ENCODE data around the gene RRAS2.

Gene RRAS2

DNA sequence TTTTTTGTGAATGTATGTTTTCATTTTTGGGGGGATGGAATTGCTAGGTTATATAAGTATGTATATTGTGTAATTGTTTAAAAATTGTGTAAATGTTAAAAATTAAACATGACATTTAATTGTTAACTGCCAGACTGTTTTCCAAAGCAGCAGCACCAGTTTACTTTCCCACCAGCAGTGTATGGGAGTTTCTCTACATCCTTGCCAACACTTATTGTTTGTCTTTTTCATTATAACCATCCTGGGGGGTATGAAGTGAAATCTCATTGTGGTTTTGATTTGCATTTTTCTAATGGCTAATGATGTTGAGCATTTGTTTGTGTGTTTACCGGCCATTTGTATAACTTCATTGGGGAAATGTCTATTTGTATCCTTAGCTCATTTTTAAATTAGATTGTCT, 31.7 kb upstream of the RRAS2 start:
- no peak for DNase-seq
- Histone ChIP-seq H3K27me3 (ENCODE audit: insufficient read depth, low read length, poor library complexity) (no peaks in the 10 kb centered on the region), H3K4me3 (ENCODE audit: low read depth in 1 of 2, low read length in 2 of 2) (no peak overlapping the region), H4K20me1 (ENCODE audit: insufficient read depth, low read length) (no peaks in the 10 kb centered on the region), H2AFZ (ENCODE audit: low read depth, low read length) (no peak overlapping the region), H3K27ac (ENCODE audit: low read length) (no peak overlapping the region), H3K9ac (ENCODE audit: low read depth, low read length) (no peak overlapping the region), H3K9me3 (ENCODE audit: insufficient read depth, low read length, severe bottlenecking) (no peaks in the 10 kb centered on the region), H3K36me3 (ENCODE audit: insufficient read depth, low read length) (no peaks in the 10 kb centered on the region), H3K79me2 (ENCODE audit: insufficient read depth, low read length) (no peaks in the 10 kb centered on the region), H3K4me1 (ENCODE audit: insufficient read depth, low read length) (peaks cover 7% of the 10 kb centered on the region), H3K4me2 (ENCODE audit: insufficient read depth, low read length) (no peak overlapping the region)
- ATAC-seq (ENCODE audit: insufficient read depth, low read depth), result no peak
- TF ChIP-seq, protein P1, sequence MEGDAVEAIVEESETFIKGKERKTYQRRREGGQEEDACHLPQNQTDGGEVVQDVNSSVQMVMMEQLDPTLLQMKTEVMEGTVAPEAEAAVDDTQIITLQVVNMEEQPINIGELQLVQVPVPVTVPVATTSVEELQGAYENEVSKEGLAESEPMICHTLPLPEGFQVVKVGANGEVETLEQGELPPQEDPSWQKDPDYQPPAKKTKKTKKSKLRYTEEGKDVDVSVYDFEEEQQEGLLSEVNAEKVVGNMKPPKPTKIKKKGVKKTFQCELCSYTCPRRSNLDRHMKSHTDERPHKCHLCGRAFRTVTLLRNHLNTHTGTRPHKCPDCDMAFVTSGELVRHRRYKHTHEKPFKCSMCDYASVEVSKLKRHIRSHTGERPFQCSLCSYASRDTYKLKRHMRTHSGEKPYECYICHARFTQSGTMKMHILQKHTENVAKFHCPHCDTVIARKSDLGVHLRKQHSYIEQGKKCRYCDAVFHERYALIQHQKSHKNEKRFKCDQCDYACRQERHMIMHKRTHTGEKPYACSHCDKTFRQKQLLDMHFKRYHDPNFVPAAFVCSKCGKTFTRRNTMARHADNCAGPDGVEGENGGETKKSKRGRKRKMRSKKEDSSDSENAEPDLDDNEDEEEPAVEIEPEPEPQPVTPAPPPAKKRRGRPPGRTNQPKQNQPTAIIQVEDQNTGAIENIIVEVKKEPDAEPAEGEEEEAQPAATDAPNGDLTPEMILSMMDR (IDR thresholded peaks at IDR 0.05; ENCODE audit: borderline replicate concordance, extremely low read depth, low read length, poor library complexity, severe bottlenecking), result no peak
- no peak for TF ChIP-seq EZH2 (IDR thresholded peaks at IDR 0.05; ENCODE audit: borderline replicate concordance, low read depth, low read length, severe bottlenecking)

DNA sequence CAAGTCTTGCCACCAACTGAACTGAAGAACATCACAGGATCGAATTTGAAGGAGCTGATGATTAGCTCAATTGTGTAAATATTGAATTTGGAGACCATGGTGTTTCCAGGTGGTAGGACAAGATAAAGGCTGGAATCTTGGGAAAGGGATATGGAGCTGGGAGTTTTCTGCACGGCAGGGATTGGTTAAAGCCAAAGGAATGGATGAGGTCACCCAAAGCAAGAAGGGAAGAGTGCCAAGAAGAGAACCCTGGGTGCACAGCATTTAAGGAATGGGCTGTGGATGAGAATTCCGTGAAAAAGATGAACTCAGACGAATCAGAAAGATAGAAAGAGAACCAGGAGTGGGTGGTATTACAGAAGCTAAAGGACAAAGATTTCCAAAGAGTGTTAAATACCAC, 29.4 kb upstream of the RRAS2 start:
- no peak overlapping the region for H3K4me3 ChIP-seq (ENCODE audit: low read depth in 1 of 2, low read length in 2 of 2)
- H3K9me3 ChIP-seq (ENCODE audit: insufficient read depth, low read length, severe bottlenecking), result no peaks in the 10 kb centered on the region
- ATAC-seq (ENCODE audit: insufficient read depth, low read depth) (no peak), DNase-seq (no peak)
- H2AFZ ChIP-seq (ENCODE audit: low read depth, low read length), result no peak overlapping the region
- no peaks in the 10 kb centered on the region for H3K79me2 ChIP-seq (ENCODE audit: insufficient read depth, low read length)
- H3K27ac ChIP-seq (ENCODE audit: low read length), result no peak overlapping the region
- H3K4me1 ChIP-seq (ENCODE audit: insufficient read depth, low read length), result no peaks in the 10 kb centered on the region
- H3K36me3 ChIP-seq (ENCODE audit: insufficient read depth, low read length), result no peaks in the 10 kb centered on the region
- no peak overlapping the region for H3K4me2 ChIP-seq (ENCODE audit: insufficient read depth, low read length)
- H3K9ac ChIP-seq (ENCODE audit: low read depth, low read length), result no peak overlapping the region
- no peaks in the 10 kb centered on the region for H3K27me3 ChIP-seq (ENCODE audit: insufficient read depth, low read length, poor library complexity)
- no peak for TF ChIP-seq EZH2 (IDR thresholded peaks at IDR 0.05; ENCODE audit: borderline replicate concordance, low read depth, low read length, severe bottlenecking)
- TF ChIP-seq, protein P1 (IDR thresholded peaks at IDR 0.05; ENCODE audit: borderline replicate concordance, extremely low read depth, low read length, poor library complexity, severe bottlenecking), result no peak
- H4K20me1 ChIP-seq (ENCODE audit: insufficient read depth, low read length), result no peaks in the 10 kb centered on the region

DNA sequence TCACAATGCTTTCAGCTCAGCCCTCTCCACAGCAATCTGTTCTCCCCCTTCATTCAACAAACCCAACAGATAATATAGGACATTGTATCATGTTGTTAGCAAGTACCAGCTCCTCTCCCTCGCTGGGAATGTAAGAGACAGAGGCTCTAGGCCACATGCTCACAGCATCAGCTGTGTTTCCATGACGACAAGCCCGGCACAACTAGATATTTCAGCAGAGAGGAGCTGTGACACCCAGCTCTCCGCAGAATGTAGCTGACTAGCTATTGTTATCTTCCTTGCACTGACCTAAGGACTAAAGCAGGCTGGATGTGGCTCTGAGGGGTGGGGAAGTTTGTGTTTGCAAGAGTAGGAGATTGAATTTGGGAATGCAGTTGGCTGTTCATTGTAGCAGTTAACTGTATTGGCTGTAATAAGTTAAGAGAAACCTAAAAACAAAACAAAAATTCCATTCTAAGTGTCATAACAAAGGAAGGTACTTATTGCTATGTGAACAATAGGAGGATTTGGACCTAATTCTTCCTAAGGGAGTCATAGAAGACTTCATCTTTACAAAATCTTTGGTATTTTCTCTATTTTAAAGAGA, 28.0 kb upstream of the RRAS2 start:
- Histone ChIP-seq H4K20me1 (ENCODE audit: insufficient read depth, low read length) (no peaks in the 10 kb centered on the region), H3K9ac (ENCODE audit: low read depth, low read length) (no peak overlapping the region), H2AFZ (ENCODE audit: low read depth, low read length) (no peak overlapping the region), H3K4me3 (ENCODE audit: low read depth in 1 of 2, low read length in 2 of 2) (no peak overlapping the region), H3K4me2 (ENCODE audit: insufficient read depth, low read length) (no peak overlapping the region), H3K9me3 (ENCODE audit: insufficient read depth, low read length, severe bottlenecking) (no peaks in the 10 kb centered on the region), H3K79me2 (ENCODE audit: insufficient read depth, low read length) (no peaks in the 10 kb centered on the region), H3K27ac (ENCODE audit: low read length) (no peak overlapping the region), H3K36me3 (ENCODE audit: insufficient read depth, low read length) (no peaks in the 10 kb centered on the region), H3K27me3 (ENCODE audit: insufficient read depth, low read length, poor library complexity) (no peaks in the 10 kb centered on the region), H3K4me1 (ENCODE audit: insufficient read depth, low read length) (no peaks in the 10 kb centered on the region)
- peak; percentile 24 for DNase-seq
- TF ChIP-seq, protein P1 (IDR thresholded peaks at IDR 0.05; ENCODE audit: borderline replicate concordance, extremely low read depth, low read length, poor library complexity, severe bottlenecking), result no peak
- 0 out of 3 replicates have a peak, but pooled peaks have one; percentile 35 for ATAC-seq (ENCODE audit: insufficient read depth, low read depth)

DNA sequence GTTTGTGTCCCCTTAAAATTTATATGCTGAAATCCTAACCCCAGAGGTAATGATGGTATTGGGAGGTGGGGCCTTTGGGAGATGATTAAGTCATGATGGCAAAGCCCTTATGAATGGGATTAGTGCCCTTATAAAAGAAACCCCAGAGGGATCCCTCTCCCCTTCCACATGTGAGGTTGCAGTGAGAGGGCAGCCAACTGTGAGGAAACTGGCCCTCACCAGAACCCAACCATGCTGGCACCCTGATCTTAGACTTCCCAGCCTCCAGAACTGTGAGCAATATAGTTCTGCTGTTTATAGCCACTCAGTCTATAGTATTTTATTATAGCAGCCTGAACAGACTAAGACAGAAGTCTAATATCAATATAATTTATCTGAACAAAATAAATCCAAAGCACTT, 27.1 kb upstream of the RRAS2 start:
- DNase-seq (no peak), ATAC-seq (ENCODE audit: insufficient read depth, low read depth) (no peak)
- Histone ChIP-seq H3K27ac (ENCODE audit: low read length) (no peak overlapping the region), H3K27me3 (ENCODE audit: insufficient read depth, low read length, poor library complexity) (no peaks in the 10 kb centered on the region), H3K4me3 (ENCODE audit: low read depth in 1 of 2, low read length in 2 of 2) (no peak overlapping the region), H3K36me3 (ENCODE audit: insufficient read depth, low read length) (no peaks in the 10 kb centered on the region), H3K4me1 (ENCODE audit: insufficient read depth, low read length) (peaks cover 8% of the 10 kb centered on the region), H2AFZ (ENCODE audit: low read depth, low read length) (no peak overlapping the region), H3K9ac (ENCODE audit: low read depth, low read length) (no peak overlapping the region), H4K20me1 (ENCODE audit: insufficient read depth, low read length) (no peaks in the 10 kb centered on the region), H3K79me2 (ENCODE audit: insufficient read depth, low read length) (no peaks in the 10 kb centered on the region), H3K9me3 (ENCODE audit: insufficient read depth, low read length, severe bottlenecking) (no peaks in the 10 kb centered on the region), H3K4me2 (ENCODE audit: insufficient read depth, low read length) (no peak overlapping the region)
- no peak for TF ChIP-seq EZH2 (IDR thresholded peaks at IDR 0.05; ENCODE audit: borderline replicate concordance, low read depth, low read length, severe bottlenecking)

All from DND-41 (cell line).